H7 (cell line): ENCODE data around the gene YPEL2. TPM values are rescaled to one million over a fixed set of nuclear protein-coding genes. Genes with fewer than 3 reads are reported as not detected.
"Not testable (repeated sequence)": the region's sequence is repeated elsewhere in the genome, so short reads cannot be mapped to it uniquely, and the experiment has no call there.

Experiments used
- DNase-seq: peaks from one replicate; pipeline ENCODE4 v3.0.0; 2012
- H3K27me3 ChIP-seq: 2 replicates; pipeline ENCODE4 v1.6.0; 2011; ENCODE audit warnings: mild to moderate bottlenecking, low read length; ENCODE audit not compliant: control insufficient read depth, insufficient read depth
- H3K36me3 ChIP-seq: replicated peaks from 2 replicates; pipeline ENCODE4 v1.5.1; 2011; ENCODE audit warnings: low read length; ENCODE audit not compliant: control insufficient read depth, insufficient read depth
- H3K4me3 ChIP-seq: 2 replicates; pipeline ENCODE4 v1.5.1; 2011; ENCODE audit warnings: low read depth, mild to moderate bottlenecking, control low read depth, low read length, moderate library complexity; ENCODE audit not compliant: insufficient read depth
- total RNA-seq: library from RNA; depleted of rRNA; stranded (reverse); fragments of >200 nt; shearing (Covaris generic); gene quantifications from 2 replicates; pipeline ENCODE4 v1.2.3, GENCODE V29; 2014

The YPEL2 gene
- total RNA-seq, 1 experiment from 2014 or later: 2.4 TPM

DNA sequence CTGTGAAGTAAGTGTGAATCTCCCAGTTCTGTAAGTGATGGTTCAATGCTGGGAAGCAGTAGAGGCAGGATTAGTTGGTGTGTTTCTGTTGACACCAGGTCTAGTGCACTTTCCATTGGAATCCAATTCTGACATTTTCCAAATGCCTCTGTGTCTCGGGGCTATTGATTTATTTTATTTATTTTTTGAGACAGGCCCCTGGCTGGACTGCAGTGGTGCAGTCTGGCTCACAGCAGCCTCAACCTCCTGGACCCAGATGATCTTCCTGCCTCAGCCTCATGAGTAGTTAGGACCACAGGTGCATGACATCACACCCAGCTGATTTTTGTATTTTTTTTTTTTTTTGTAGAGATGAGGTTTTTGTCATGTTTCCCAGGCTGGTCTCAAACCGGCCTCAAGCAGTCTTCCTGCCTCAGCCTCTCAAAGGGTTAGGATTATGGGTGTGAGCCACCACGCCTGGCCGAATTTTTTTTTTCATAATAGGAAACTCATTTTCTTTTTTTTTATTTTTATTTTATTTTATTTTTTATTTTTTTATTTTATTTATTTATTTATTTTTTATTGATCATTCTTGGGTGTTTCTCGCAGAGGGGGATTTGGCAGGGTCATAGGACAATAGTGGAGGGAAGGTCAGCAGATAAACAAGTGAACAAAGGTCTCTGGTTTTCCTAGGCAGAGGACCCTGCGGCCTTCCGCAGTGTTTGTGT, 61.7 kb downstream of the YPEL2 start:
- no peak overlapping the region for H3K4me3 ChIP-seq
- no peak for DNase-seq
- no peaks in the 10 kb centered on the region for H3K36me3 ChIP-seq
- no peaks in the 10 kb centered on the region for H3K27me3 ChIP-seq

DNA sequence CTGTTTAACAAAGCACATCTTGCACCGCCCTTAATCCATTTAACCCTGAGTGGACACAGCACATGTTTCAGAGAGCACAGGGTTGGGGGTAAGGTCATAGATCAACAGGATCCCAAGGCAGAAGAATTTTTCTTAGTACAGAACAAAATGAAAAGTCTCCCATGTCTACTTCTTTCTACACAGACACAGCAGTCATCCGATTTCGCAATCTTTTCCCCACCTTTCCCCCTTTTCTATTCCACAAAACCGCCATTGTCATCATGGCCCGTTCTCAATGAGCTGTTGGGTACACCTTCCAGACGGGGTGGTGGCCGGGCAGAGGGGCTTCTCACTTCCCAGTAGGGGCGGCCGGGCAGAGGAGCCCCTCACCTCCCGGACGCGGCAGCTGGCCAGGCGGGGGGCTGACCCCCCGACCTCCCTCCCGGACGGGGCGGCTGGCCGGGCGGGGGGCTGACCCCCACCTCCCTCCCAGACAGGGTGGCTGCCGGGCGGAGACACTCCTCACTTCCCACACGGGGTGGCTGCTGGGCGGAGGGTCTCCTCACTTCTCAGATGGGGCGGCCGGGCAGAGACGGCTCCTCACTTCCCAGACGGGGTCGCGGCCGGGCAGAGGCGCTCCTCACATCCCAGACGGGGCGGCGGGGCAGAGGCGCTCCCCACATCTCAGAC, 62.4 kb downstream of the YPEL2 start:
- not testable (repeated sequence) for H3K36me3 ChIP-seq, DNase-seq, H3K27me3 ChIP-seq, H3K4me3 ChIP-seq

DNA sequence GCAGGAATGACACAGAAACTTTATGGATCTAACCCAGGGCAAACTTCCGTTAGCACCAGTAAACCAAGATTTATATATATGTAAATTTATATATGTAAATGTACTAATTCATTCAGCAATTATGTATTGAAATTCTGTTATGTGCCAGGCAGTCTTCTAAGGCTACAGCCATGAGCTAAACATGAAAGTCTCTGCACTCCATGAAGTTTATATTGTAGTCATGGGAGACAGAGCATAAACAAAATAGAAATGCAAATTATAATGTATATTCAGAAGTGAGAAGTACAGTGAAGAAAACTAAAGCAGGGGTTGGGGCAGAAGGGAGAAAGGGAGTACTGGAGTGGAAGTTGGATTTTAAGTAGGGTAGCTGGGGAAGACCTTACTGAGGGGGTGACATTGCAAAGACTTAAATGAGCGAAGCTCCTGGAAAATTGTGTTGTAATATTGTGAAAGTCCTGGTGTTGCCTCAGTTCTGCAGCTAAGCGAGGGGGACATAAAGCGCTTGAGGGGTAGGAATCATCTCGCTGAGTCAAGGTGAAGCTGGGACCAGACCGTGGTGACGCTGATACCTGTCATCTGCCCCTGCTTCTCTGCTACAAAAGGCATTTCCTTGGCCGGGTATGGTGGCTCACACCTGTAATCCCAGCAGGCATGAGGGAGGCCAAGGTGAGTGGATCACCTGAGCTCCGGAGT, 64.8 kb downstream of the YPEL2 start:
- Histone ChIP-seq H3K4me3 (no peak overlapping the region), H3K27me3 (no peaks in the 10 kb centered on the region), H3K36me3 (no peaks in the 10 kb centered on the region)
- DNase-seq: no peak

DNA sequence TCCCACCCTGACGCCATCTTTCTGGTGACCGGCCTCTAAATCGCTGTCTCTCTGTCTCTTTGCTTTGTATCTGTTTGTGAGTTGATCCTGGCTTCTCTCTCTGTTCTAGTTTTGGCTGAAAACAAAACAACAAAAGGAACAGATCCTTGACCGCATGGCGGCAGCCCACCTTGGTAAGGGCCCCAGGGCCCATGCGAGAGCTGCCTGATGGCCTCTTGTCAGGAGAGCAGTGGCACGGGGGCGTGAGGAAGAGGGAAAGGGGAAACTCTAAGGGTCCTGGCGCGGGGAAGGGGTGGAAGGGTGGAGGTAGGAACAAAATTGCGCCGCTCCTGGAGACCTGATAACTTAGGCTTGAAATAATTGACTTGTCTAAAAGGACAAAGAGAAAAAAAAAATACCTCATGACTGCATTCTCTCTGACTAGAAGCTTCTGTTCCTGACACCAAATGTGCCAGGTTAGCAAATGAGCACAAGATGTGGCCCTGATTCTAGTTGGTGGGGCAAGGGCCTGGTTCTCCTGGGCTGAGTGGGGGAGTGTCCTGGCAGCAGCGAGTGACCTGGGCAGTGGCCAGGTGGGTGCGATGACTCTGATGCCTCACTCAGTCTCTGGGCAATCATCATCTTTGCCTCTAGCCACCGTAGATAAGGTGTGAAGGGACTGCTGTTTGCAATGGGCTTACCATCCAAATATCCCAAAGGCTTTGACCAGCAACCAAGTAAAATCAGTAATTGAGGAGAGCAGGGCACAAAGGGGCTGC, 66.0 kb downstream of the YPEL2 start:
- Histone ChIP-seq H3K27me3 (no peaks in the 10 kb centered on the region), H3K4me3 (no peak overlapping the region), H3K36me3 (no peaks in the 10 kb centered on the region)
- DNase-seq: no peak

GRCh38 chr17:59399914-59400313, 68.5 kb downstream of the YPEL2 start:
- DNase-seq: no peak
- Histone ChIP-seq H3K27me3 (no peaks in the 10 kb centered on the region), H3K36me3 (no peaks in the 10 kb centered on the region), H3K4me3 (no peak overlapping the region)

DNA sequence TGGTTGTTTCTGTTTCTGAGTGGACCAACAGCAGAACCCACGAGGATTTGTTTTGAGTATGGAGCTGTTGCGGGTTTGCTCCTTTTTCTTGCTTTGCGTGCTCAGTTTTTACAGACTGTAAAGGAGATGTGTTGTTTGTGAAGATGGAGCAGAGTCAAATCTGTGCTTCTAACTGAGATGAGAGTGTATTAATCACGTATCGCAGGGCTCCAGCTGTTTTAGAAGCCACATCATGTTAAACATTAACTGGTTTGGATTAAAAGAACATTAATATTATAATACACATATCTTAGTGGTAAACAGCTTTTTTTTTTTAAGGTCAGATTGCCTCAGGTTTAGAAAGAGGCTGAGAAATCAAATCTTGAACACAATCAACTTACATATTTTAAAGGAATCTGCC, 69.4 kb downstream of the YPEL2 start:
- H3K36me3 ChIP-seq: no peaks in the 10 kb centered on the region
- no peak for DNase-seq
- H3K4me3 ChIP-seq: no peak overlapping the region
- no peaks in the 10 kb centered on the region for H3K27me3 ChIP-seq

- no peaks in the 10 kb centered on the region for H3K27me3 ChIP-seq
- no peak for DNase-seq
- no peaks in the 10 kb centered on the region for H3K36me3 ChIP-seq
- H3K4me3 ChIP-seq: no peak overlapping the region
These were observed 69.8 kb downstream of the YPEL2 start for GRCh38 chr17:59401274-59401673.

- Histone ChIP-seq H3K36me3 (no peaks in the 10 kb centered on the region), H3K27me3 (no peaks in the 10 kb centered on the region), H3K4me3 (no peak overlapping the region)
- no peak for DNase-seq
These were observed 70.3 kb downstream of the YPEL2 start for GRCh38 chr17:59401725-59402124.

- DNase-seq: no peak
- H3K27me3 ChIP-seq: no peaks in the 10 kb centered on the region
- no peaks in the 10 kb centered on the region for H3K36me3 ChIP-seq
- H3K4me3 ChIP-seq: no peak overlapping the region
These were observed 71.3 kb downstream of the YPEL2 start for GRCh38 chr17:59402760-59403159.

GRCh38 chr17:59404471-59404870, 73.0 kb downstream of the YPEL2 start:
- no peak for DNase-seq
- no peak overlapping the region for H3K4me3 ChIP-seq
- no peaks in the 10 kb centered on the region for H3K27me3 ChIP-seq
- no peaks in the 10 kb centered on the region for H3K36me3 ChIP-seq

DNA sequence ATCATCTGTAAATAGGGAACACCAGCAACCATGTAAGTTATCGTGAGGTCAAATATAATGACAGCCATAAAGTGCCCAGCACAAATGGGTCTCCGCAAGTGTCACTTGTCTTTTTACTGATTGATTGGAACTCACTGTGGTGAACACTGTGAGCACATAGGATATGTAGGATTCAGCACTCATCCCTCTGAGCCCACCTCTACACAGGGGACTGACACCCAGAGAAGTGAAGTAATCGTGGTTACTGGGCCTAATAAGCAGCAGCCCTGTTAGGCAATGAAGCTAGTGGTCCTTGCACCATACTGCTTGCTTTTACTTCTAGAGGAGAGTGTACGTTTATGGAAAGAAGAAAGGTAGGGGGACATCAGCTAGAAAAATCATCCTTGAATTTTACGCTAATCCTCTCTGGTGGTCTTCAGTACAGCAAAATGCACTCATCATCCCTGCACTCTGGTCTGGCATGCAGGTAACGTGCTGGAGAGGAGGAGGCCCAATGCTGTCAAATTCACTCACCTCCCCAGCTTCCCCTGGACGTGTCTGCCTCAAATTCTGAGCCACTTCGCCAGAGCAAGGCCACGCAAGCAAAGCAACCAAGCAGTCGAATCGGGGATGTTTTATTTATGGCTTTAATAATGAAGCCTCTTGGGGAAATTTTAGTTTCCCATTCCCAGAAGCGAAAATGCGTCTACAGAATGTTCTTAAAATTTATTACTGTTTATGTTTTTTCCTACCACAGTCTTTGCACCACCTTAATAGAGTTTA, 74.7 kb downstream of the YPEL2 start:
- DNase-seq: no peak
- no peak overlapping the region for H3K4me3 ChIP-seq
- no peaks in the 10 kb centered on the region for H3K36me3 ChIP-seq
- H3K27me3 ChIP-seq: no peaks in the 10 kb centered on the region

DNA sequence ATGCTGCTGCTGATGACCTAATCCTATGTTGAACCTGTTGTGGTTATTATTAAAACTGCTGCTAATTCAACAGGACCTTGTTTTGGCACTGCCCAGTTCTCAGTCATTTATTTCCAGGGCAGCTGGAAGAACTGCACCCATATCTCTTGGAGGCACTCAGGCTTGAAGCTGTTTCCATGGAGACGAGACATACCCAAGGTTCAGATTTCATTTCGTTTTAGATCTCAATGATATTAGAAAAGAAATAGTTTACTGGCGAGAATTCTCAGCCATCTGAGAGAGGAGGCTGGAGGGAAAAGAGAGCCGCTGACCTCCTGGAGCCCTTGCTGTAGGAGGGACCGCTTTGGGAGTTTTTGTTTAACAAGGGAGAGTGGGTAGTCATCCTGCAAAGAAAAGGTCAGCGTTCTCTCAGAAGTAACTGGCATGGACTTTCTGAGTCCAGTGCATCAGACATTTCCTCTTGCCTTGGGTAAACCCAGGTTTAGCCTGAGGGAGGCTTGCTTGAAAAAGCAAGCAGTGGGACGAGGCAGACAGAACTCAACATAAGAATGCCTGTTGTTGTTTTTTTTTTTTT, 75.4 kb downstream of the YPEL2 start:
- Histone ChIP-seq H3K36me3 (no peaks in the 10 kb centered on the region), H3K27me3 (no peaks in the 10 kb centered on the region), H3K4me3 (no peak overlapping the region)
- no peak for DNase-seq

DNA sequence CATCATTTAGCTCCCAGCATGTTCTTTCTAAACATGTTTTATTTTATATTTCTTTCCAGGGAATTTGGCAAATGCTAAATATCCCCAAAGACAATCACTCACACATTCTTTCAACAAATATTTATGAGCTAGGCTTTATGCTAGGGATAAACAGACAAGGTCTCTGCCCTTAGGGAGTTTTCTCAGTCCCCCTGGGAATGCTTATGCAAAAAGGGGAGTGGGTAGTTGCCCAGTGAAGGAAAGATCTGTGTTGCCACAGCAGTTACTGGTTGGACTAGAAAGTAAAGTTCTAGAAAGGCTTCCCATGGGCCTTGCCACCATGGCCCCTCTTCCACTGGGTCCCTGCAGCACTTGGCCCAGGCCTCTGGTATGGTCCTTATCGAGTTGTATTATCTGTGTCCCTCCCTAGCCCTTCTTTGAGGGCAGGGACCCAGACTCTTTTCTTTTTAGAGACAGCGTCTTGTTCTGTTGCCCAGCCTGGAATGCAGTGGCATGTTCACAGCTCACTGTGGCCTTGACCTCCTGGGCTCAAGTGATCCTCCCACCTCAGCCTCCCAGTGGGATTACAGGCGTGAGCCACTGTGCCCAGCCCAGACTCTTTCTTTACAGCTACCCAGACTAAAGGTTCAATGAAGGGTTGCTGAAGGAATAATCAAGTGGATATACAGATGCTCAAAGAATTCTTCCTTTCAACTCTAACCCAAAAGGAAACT, 78.0 kb downstream of the YPEL2 start:
- Histone ChIP-seq H3K27me3 (no peaks in the 10 kb centered on the region), H3K36me3 (no peaks in the 10 kb centered on the region), H3K4me3 (no peak overlapping the region)
- no peak for DNase-seq
